Liver (tissue), 3 donors: Measurements from ENCODE around the gene OLFML3.

ENCODE experiments used
- FOXA1 ChIP-seq: IDR thresholded peaks from 2 replicates; pipeline ENCODE4 v1.6.1; 2016; ENCODE audit warnings: antibody characterized with exemption
- GABPA ChIP-seq, 2 donors: IDR thresholded peaks in 1 of 2; conservative IDR thresholded peaks in 1 of 2; 2 replicates each; pipeline ENCODE4 v1.6.1; 2016; ENCODE audit warnings: antibody characterized with exemption in 2 of 2, mild to moderate bottlenecking in 1 of 2, moderate library complexity in 1 of 2
- HNF4G ChIP-seq: IDR thresholded peaks from 2 replicates; pipeline ENCODE4 v1.6.1; 2016; ENCODE audit warnings: antibody characterized with exemption
- JUND ChIP-seq, 2 donors: IDR thresholded peaks; 2 replicates each; pipeline ENCODE4 v1.6.1; 2016; ENCODE audit warnings: antibody characterized with exemption in 2 of 2
- RAD21 ChIP-seq, 2 donors: IDR thresholded peaks; 2 replicates each; pipeline ENCODE4 v1.6.1; 2016; ENCODE audit warnings: antibody characterized with exemption in 2 of 2, mild to moderate bottlenecking in 2 of 2
- RXRA ChIP-seq, 2 donors: IDR thresholded peaks; 2 replicates each; pipeline ENCODE4 v1.6.1; 2017 to 2018; ENCODE audit warnings: antibody characterized with exemption in 2 of 2, mild to moderate bottlenecking in 1 of 2
- TAF1 ChIP-seq: conservative IDR thresholded peaks from 2 replicates; pipeline ENCODE4 v1.6.1; 2016; ENCODE audit warnings: antibody characterized with exemption, mild to moderate bottlenecking
- YY1 ChIP-seq: IDR thresholded peaks from 2 replicates; pipeline ENCODE4 v1.6.1; 2016; ENCODE audit warnings: antibody characterized with exemption, mild to moderate bottlenecking
- TF ChIP-seq, protein P1 (sequence below): fragments of 150-350 bp; IDR thresholded peaks from 2 replicates; pipeline ENCODE4 v1.5.1; 2017; ENCODE audit warnings: improper control_type of control experiment, low read depth, low read length; ENCODE audit not compliant: missing input control
- TF ChIP-seq, protein P2 (sequence below): IDR thresholded peaks from 2 replicates; pipeline ENCODE4 v1.6.1; 2016; ENCODE audit warnings: antibody characterized with exemption, mild to moderate bottlenecking
- TF ChIP-seq, protein P3 (sequence below): IDR thresholded peaks from 2 replicates; pipeline ENCODE4 v1.6.1; 2016; ENCODE audit warnings: antibody characterized with exemption
- TF ChIP-seq, protein P4 (sequence below): IDR thresholded peaks from 2 replicates; pipeline ENCODE4 v1.6.1; 2016; ENCODE audit warnings: antibody characterized with exemption
- donor health status: healthy.
- donor health status: healthy.

DNA sequence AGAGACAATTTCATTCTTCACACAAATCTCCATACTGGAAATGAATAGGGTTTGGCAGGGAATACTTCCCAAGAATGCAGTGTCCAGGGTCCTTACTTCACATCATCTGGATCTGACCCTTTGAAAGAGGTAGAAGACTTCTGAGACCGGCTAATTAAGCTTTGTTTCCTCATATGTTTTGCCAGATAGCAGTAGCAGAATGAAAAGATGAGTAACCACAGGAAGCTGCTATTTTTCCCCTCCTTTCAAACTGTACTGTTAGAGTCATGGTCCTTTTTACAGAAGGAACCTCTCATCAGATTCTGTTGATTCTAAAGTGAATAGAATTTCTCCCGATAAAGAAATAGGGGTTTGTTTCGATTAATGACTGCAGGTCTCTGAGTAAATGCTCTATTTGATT lies 1.4 kb upstream of the OLFML3 start:
- TF ChIP-seq, protein P1, sequence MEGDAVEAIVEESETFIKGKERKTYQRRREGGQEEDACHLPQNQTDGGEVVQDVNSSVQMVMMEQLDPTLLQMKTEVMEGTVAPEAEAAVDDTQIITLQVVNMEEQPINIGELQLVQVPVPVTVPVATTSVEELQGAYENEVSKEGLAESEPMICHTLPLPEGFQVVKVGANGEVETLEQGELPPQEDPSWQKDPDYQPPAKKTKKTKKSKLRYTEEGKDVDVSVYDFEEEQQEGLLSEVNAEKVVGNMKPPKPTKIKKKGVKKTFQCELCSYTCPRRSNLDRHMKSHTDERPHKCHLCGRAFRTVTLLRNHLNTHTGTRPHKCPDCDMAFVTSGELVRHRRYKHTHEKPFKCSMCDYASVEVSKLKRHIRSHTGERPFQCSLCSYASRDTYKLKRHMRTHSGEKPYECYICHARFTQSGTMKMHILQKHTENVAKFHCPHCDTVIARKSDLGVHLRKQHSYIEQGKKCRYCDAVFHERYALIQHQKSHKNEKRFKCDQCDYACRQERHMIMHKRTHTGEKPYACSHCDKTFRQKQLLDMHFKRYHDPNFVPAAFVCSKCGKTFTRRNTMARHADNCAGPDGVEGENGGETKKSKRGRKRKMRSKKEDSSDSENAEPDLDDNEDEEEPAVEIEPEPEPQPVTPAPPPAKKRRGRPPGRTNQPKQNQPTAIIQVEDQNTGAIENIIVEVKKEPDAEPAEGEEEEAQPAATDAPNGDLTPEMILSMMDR = no peak
- TF ChIP-seq, protein P2, sequence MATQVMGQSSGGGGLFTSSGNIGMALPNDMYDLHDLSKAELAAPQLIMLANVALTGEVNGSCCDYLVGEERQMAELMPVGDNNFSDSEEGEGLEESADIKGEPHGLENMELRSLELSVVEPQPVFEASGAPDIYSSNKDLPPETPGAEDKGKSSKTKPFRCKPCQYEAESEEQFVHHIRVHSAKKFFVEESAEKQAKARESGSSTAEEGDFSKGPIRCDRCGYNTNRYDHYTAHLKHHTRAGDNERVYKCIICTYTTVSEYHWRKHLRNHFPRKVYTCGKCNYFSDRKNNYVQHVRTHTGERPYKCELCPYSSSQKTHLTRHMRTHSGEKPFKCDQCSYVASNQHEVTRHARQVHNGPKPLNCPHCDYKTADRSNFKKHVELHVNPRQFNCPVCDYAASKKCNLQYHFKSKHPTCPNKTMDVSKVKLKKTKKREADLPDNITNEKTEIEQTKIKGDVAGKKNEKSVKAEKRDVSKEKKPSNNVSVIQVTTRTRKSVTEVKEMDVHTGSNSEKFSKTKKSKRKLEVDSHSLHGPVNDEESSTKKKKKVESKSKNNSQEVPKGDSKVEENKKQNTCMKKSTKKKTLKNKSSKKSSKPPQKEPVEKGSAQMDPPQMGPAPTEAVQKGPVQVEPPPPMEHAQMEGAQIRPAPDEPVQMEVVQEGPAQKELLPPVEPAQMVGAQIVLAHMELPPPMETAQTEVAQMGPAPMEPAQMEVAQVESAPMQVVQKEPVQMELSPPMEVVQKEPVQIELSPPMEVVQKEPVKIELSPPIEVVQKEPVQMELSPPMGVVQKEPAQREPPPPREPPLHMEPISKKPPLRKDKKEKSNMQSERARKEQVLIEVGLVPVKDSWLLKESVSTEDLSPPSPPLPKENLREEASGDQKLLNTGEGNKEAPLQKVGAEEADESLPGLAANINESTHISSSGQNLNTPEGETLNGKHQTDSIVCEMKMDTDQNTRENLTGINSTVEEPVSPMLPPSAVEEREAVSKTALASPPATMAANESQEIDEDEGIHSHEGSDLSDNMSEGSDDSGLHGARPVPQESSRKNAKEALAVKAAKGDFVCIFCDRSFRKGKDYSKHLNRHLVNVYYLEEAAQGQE = no peak
- TF ChIP-seq, protein P3, sequence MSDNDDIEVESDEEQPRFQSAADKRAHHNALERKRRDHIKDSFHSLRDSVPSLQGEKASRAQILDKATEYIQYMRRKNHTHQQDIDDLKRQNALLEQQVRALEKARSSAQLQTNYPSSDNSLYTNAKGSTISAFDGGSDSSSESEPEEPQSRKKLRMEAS = no peak
- TF ChIP-seq RAD21 (IDR thresholded peaks at IDR 0.05) (no peak), FOXA1 (no peak), TAF1 (no peak), RXRA (IDR thresholded peaks at IDR 0.05) (no peak), GABPA (IDR thresholded peaks at IDR 0.05 in 1 of 2, conservative IDR thresholded peaks at IDR 0.05 in 1 of 2) (no peak), JUND (IDR thresholded peaks at IDR 0.05) (no peak), YY1 (no peak), HNF4G (no peak)
- TF ChIP-seq, protein P4, sequence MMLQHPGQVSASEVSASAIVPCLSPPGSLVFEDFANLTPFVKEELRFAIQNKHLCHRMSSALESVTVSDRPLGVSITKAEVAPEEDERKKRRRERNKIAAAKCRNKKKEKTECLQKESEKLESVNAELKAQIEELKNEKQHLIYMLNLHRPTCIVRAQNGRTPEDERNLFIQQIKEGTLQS = no peak
